ENCODE results near the gene FTCDNL1.

Gene FTCDNL1

GRCh38 chr2:199772035-199772976 lies 78.7 kb downstream of the FTCDNL1 start:
- no peaks in the 10 kb centered on the region for H3K36me3 ChIP-seq (ENCODE audit: insufficient read depth, insufficient read length, low read length)
- H3K27me3 ChIP-seq (ENCODE audit: insufficient read depth, insufficient read length), result no peaks in the 10 kb centered on the region
- no peaks in the 10 kb centered on the region for H3K4me1 ChIP-seq (ENCODE audit: insufficient read depth, insufficient read length)
- H3K9ac ChIP-seq (ENCODE audit: insufficient read length, low read depth), result no peak overlapping the region
- H3K9me3 ChIP-seq (ENCODE audit: insufficient read depth, low read length), result no peaks in the 10 kb centered on the region
- no peak for DNase-seq (ENCODE audit: low read depth, low spot score)
- no peak overlapping the region for H3K4me3 ChIP-seq (ENCODE audit: insufficient read length, low read depth)
- TF ChIP-seq SUZ12 (IDR thresholded peaks at IDR 0.05; ENCODE audit: extremely low read depth, insufficient read depth, insufficient read length) (no peak), YY1 (IDR thresholded peaks at IDR 0.05; ENCODE audit: insufficient read depth, insufficient read length) (no peak), ZNF274 (IDR thresholded peaks at IDR 0.05; ENCODE audit: low read depth, low read length) (no peak)

DNA sequence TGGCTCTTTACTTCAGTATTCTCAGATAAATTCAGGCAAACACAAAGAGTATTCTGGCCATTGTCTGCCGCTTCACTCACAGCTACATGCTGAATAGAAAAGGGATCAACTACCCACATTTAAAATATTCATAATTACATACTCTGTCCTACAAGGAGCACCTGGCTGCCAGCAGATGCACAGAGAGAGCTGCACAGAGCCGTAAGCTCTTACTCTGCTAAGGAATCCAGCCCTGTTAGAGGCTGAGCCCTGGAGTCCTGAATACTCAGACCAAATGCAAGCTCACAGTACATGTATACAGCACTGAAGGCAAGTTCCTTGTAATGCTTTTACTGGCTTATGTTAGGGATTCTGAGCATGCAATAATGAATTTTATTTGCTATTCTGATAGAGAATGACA lies 80.3 kb downstream of the FTCDNL1 start:
- no peak for DNase-seq (ENCODE audit: low read depth, low spot score)
- no peak overlapping the region for H3K4me3 ChIP-seq (ENCODE audit: insufficient read length, low read depth)
- no peaks in the 10 kb centered on the region for H3K27me3 ChIP-seq (ENCODE audit: insufficient read depth, insufficient read length)
- H3K36me3 ChIP-seq (ENCODE audit: insufficient read depth, insufficient read length, low read length), result no peaks in the 10 kb centered on the region
- H3K9me3 ChIP-seq (ENCODE audit: insufficient read depth, low read length), result no peaks in the 10 kb centered on the region
- no peaks in the 10 kb centered on the region for H3K4me1 ChIP-seq (ENCODE audit: insufficient read depth, insufficient read length)
- H3K9ac ChIP-seq (ENCODE audit: insufficient read length, low read depth), result no peak overlapping the region
- TF ChIP-seq SUZ12 (IDR thresholded peaks at IDR 0.05; ENCODE audit: extremely low read depth, insufficient read depth, insufficient read length) (no peak), YY1 (IDR thresholded peaks at IDR 0.05; ENCODE audit: insufficient read depth, insufficient read length) (no peak), ZNF274 (IDR thresholded peaks at IDR 0.05; ENCODE audit: low read depth, low read length) (no peak)

- H3K36me3 ChIP-seq (ENCODE audit: insufficient read depth, insufficient read length, low read length), result no peaks in the 10 kb centered on the region
- H3K9me3 ChIP-seq (ENCODE audit: insufficient read depth, low read length), result no peaks in the 10 kb centered on the region
- no peak overlapping the region for H3K9ac ChIP-seq (ENCODE audit: insufficient read length, low read depth)
- no peak overlapping the region for H3K4me3 ChIP-seq (ENCODE audit: insufficient read length, low read depth)
- no peak for DNase-seq (ENCODE audit: low read depth, low spot score)
- no peaks in the 10 kb centered on the region for H3K27me3 ChIP-seq (ENCODE audit: insufficient read depth, insufficient read length)
- H3K4me1 ChIP-seq (ENCODE audit: insufficient read depth, insufficient read length), result no peaks in the 10 kb centered on the region
- TF ChIP-seq SUZ12 (IDR thresholded peaks at IDR 0.05; ENCODE audit: extremely low read depth, insufficient read depth, insufficient read length), result no peak
- no peak for TF ChIP-seq YY1 (IDR thresholded peaks at IDR 0.05; ENCODE audit: insufficient read depth, insufficient read length)
- no peak for TF ChIP-seq ZNF274 (IDR thresholded peaks at IDR 0.05; ENCODE audit: low read depth, low read length)
These were observed 85.3 kb downstream of the FTCDNL1 start for GRCh38 chr2:199765646-199766045.

GRCh38 chr2:199764273-199764800 lies 86.7 kb downstream of the FTCDNL1 start:
- H3K36me3 ChIP-seq (ENCODE audit: insufficient read depth, insufficient read length, low read length), result no peaks in the 10 kb centered on the region
- H3K9me3 ChIP-seq (ENCODE audit: insufficient read depth, low read length), result no peaks in the 10 kb centered on the region
- DNase-seq (ENCODE audit: low read depth, low spot score), result no peak
- no peaks in the 10 kb centered on the region for H3K4me1 ChIP-seq (ENCODE audit: insufficient read depth, insufficient read length)
- no peak overlapping the region for H3K4me3 ChIP-seq (ENCODE audit: insufficient read length, low read depth)
- no peak overlapping the region for H3K9ac ChIP-seq (ENCODE audit: insufficient read length, low read depth)
- no peak for TF ChIP-seq YY1 (IDR thresholded peaks at IDR 0.05; ENCODE audit: insufficient read depth, insufficient read length)
- no peak for TF ChIP-seq ZNF274 (IDR thresholded peaks at IDR 0.05; ENCODE audit: low read depth, low read length)
- no peak for TF ChIP-seq SUZ12 (IDR thresholded peaks at IDR 0.05; ENCODE audit: extremely low read depth, insufficient read depth, insufficient read length)
- H3K27me3 ChIP-seq (ENCODE audit: insufficient read depth, insufficient read length), result no peaks in the 10 kb centered on the region

DNA sequence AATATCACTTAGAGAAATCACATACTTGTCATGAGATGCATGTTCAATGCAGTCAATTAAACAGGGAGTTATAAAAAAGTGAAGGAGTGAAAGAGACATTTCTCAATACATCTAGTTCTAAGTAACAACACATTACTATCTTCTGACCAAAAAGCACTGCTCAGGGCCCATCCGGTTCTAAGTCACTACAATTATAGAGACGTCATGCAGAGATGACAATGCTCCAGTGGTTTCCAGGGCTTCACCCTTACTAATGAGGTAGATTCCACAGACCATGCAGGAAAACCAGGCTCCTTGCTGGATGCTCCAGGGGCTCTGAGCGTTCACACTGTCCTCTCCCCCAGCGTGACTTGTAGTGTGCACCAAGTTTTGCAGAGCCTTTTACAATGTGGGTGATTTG lies 88.0 kb downstream of the FTCDNL1 start:
- Histone ChIP-seq H3K36me3 (ENCODE audit: insufficient read depth, insufficient read length, low read length) (no peaks in the 10 kb centered on the region), H3K9ac (ENCODE audit: insufficient read length, low read depth) (no peak overlapping the region), H3K4me3 (ENCODE audit: insufficient read length, low read depth) (no peak overlapping the region), H3K4me1 (ENCODE audit: insufficient read depth, insufficient read length) (no peaks in the 10 kb centered on the region), H3K27me3 (ENCODE audit: insufficient read depth, insufficient read length) (no peaks in the 10 kb centered on the region), H3K9me3 (ENCODE audit: insufficient read depth, low read length) (no peaks in the 10 kb centered on the region)
- no peak for DNase-seq (ENCODE audit: low read depth, low spot score)
- no peak for TF ChIP-seq SUZ12 (IDR thresholded peaks at IDR 0.05; ENCODE audit: extremely low read depth, insufficient read depth, insufficient read length)

DNA sequence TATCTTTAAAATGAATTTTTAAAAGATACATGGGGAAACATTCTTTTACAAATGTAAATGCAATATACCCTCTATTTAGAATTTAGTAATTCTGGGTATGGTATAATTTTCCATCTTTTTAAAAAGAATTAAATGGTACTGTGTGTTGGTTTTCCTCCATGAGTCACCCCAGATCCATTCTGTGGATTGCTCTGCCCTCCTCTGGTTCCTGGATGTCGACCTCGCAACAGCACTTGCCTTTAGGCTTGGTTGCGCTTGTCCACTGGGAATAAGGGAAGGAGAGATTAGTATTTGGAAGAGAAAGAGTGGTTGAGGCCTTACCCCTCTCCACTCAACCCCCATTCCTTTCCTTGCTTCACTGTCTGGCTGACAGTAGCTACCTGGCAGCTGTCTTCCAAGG lies 90.4 kb downstream of the FTCDNL1 start:
- no peaks in the 10 kb centered on the region for H3K27me3 ChIP-seq (ENCODE audit: insufficient read depth, insufficient read length)

GRCh38 chr2:199757233-199757870 lies 93.6 kb downstream of the FTCDNL1 start:
- TF ChIP-seq YY1 (IDR thresholded peaks at IDR 0.05; ENCODE audit: insufficient read depth, insufficient read length), result no peak
- TF ChIP-seq ZNF274 (IDR thresholded peaks at IDR 0.05; ENCODE audit: low read depth, low read length), result no peak
- no peak for TF ChIP-seq SUZ12 (IDR thresholded peaks at IDR 0.05; ENCODE audit: extremely low read depth, insufficient read depth, insufficient read length)
- no peaks in the 10 kb centered on the region for H3K36me3 ChIP-seq (ENCODE audit: insufficient read depth, insufficient read length, low read length)
- H3K9me3 ChIP-seq (ENCODE audit: insufficient read depth, low read length), result no peaks in the 10 kb centered on the region
- no peak overlapping the region for H3K9ac ChIP-seq (ENCODE audit: insufficient read length, low read depth)
- no peak overlapping the region for H3K4me3 ChIP-seq (ENCODE audit: insufficient read length, low read depth)
- no peaks in the 10 kb centered on the region for H3K4me1 ChIP-seq (ENCODE audit: insufficient read depth, insufficient read length)
- H3K27me3 ChIP-seq (ENCODE audit: insufficient read depth, insufficient read length), result no peaks in the 10 kb centered on the region
- DNase-seq (ENCODE audit: low read depth, low spot score), result no peak

More for the DNA sequence above, 90.4 kb downstream of the FTCDNL1 start:
- TF ChIP-seq SUZ12 (IDR thresholded peaks at IDR 0.05; ENCODE audit: extremely low read depth, insufficient read depth, insufficient read length) (no peak), YY1 (IDR thresholded peaks at IDR 0.05; ENCODE audit: insufficient read depth, insufficient read length) (no peak), ZNF274 (IDR thresholded peaks at IDR 0.05; ENCODE audit: low read depth, low read length) (no peak)
- H3K36me3 ChIP-seq (ENCODE audit: insufficient read depth, insufficient read length, low read length), result no peaks in the 10 kb centered on the region
- no peak overlapping the region for H3K4me3 ChIP-seq (ENCODE audit: insufficient read length, low read depth)
- no peak overlapping the region for H3K9ac ChIP-seq (ENCODE audit: insufficient read length, low read depth)
- no peak for DNase-seq (ENCODE audit: low read depth, low spot score)
- H3K9me3 ChIP-seq (ENCODE audit: insufficient read depth, low read length), result no peaks in the 10 kb centered on the region
- H3K4me1 ChIP-seq (ENCODE audit: insufficient read depth, insufficient read length), result no peaks in the 10 kb centered on the region

Measured in NT2/D1 (cell line).